Measurements from ENCODE around the gene MAS1.

- TF ChIP-seq POLR2A (IDR thresholded peaks at IDR 0.05), result no peak
- TF ChIP-seq CTCF (IDR thresholded peaks at IDR 0.05), result peak in 1 of 4 experiments; percentile 4
Measured at GRCh38 chr6:159842035-159842434, 48.8 kb upstream of the MAS1 start.
